A673 (cell line): ENCODE measurements around the gene SORBS2. TPM values are rescaled to one million over a fixed set of nuclear protein-coding genes. Genes with fewer than 3 reads are reported as not detected.

Source experiments
- BruUV-seq: library from RNA; stranded (reverse); fragments of 400-500 nt; replicated peaks from 2 replicates; lab custom pipeline; 2021; lab: Mats Ljungman, UMichigan
- CTCF ChIA-PET: fragments of 300-600 bp; sonication (Branson Sonifier 250); formaldehyde crosslinking; loops from one replicate; lab custom pipeline; 2022; ENCODE audit warnings: antibody characterized with exemption; lab: Charles Lee
- POLR2A ChIA-PET: fragments of 300-600 bp; sonication (Branson Sonifier 250); formaldehyde crosslinking; loops from one replicate; lab custom pipeline; 2022; ENCODE audit warnings: antibody characterized with exemption; ENCODE audit not compliant: low non-redundant PET; lab: Charles Lee
- DNase-seq: peaks from one replicate; pipeline ENCODE4 v3.0.0-alpha.2; 2015; ENCODE audit warnings: low spot score
- H3K27ac ChIP-seq: fragments of 200-600 bp; sonication (generic); 2 replicates; pipeline ENCODE4 v1.5.1; 2016; ENCODE audit warnings: mixed run types, low read depth, mild to moderate bottlenecking, mixed read lengths, antibody characterized with exemption, low read length; ENCODE audit not compliant: poor library complexity, severe bottlenecking
- H3K27me3 ChIP-seq: fragments of 200-600 bp; sonication (generic); replicated peaks from 2 replicates; pipeline ENCODE4 v1.6.1; 2017; ENCODE audit warnings: mixed run types, low read depth, mild to moderate bottlenecking, mixed read lengths, antibody characterized with exemption, low read length; ENCODE audit not compliant: insufficient read depth, poor library complexity
- H3K36me3 ChIP-seq: fragments of 200-600 bp; sonication (generic); 2 replicates; pipeline ENCODE4 v1.6.1; 2016; ENCODE audit warnings: mixed run types, mild to moderate bottlenecking, mixed read lengths, antibody characterized with exemption, low read length; ENCODE audit not compliant: insufficient read depth, poor library complexity, severe bottlenecking
- H3K4me1 ChIP-seq: fragments of 200-600 bp; sonication (generic); 2 replicates; pipeline ENCODE4 v1.6.1; 2017; ENCODE audit warnings: mixed run types, mild to moderate bottlenecking, mixed read lengths, antibody characterized with exemption, low read length; ENCODE audit not compliant: insufficient read depth, poor library complexity, severe bottlenecking
- H3K4me3 ChIP-seq: fragments of 200-600 bp; sonication (generic); 2 replicates; pipeline ENCODE4 v1.5.1; 2016; ENCODE audit warnings: low read depth, mixed run types, mild to moderate bottlenecking, mixed read lengths, low read length; ENCODE audit not compliant: poor library complexity, severe bottlenecking
- H3K9me3 ChIP-seq: fragments of 200-600 bp; sonication (generic); 2 replicates; pipeline ENCODE4 v1.6.1; 2016; ENCODE audit warnings: mixed run types, low read depth, mild to moderate bottlenecking, mixed read lengths, antibody characterized with exemption, low read length; ENCODE audit not compliant: poor library complexity, severe bottlenecking
- EZH2 ChIP-seq: fragments of 200-600 bp; sonication (generic); IDR thresholded peaks from 2 replicates; pipeline ENCODE4 v1.6.1; 2017; ENCODE audit warnings: borderline replicate concordance, low read depth, mild to moderate bottlenecking, mixed read lengths, antibody characterized with exemption, low read length; ENCODE audit not compliant: poor library complexity, severe bottlenecking
- intact Hi-C: fragments of 100-400 bp; cut with micrococcal nuclease; formaldehyde crosslinking; loops from one replicate; pipeline ENCODE4 v1.10.0; 2022; ENCODE audit not compliant: unreplicated experiment
- total RNA-seq: library from RNA; stranded (reverse); gene quantifications from 2 replicates; pipeline ENCODE4 v1.2.3, GENCODE V29; 2021
- TF ChIP-seq, protein P1 (sequence below): fragments of 300-800, 200-600 bp; sonication (generic); conservative IDR thresholded peaks from 2 replicates; pipeline ENCODE4 v1.5.1; 2017; ENCODE audit warnings: low read depth, mild to moderate bottlenecking, antibody characterized with exemption, low read length, moderate library complexity, mixed read lengths

Gene SORBS2
- total RNA-seq, 1 experiment from 2014 or later, result not detected

DNA sequence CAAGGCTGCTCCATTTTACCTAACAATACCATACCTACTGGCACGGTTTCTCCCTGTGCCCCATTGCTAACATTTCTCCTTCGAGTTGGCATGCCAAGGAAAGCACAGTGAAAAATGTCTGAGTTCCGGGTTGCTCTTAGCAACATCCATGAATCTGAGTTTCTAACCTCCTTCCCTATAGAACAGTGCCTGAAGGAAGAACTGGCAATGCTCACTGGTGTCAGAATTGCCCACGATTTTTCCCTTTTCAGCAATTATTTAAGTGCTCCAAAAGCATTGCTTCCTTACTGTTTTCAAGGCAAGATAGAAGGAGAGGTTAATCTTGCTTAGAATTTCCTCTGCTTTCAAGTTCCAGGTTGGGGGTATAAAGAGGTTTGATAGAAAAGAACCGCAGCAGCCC lies 75.1 kb downstream of the SORBS2 start:
- DNase-seq, result no peak
- Histone ChIP-seq H3K27me3 (no peaks in the 10 kb centered on the region), H3K36me3 (no peaks in the 10 kb centered on the region), H3K9me3 (no peaks in the 10 kb centered on the region), H3K27ac (no peak overlapping the region), H3K4me3 (no peak overlapping the region), H3K4me1 (no peaks in the 10 kb centered on the region)
- intact Hi-C loops, result no loop called here
- ChIA-PET POLR2A (no interaction called here), CTCF (no interaction called here)
- TF ChIP-seq EZH2, result no peak
- TF ChIP-seq, protein P1, sequence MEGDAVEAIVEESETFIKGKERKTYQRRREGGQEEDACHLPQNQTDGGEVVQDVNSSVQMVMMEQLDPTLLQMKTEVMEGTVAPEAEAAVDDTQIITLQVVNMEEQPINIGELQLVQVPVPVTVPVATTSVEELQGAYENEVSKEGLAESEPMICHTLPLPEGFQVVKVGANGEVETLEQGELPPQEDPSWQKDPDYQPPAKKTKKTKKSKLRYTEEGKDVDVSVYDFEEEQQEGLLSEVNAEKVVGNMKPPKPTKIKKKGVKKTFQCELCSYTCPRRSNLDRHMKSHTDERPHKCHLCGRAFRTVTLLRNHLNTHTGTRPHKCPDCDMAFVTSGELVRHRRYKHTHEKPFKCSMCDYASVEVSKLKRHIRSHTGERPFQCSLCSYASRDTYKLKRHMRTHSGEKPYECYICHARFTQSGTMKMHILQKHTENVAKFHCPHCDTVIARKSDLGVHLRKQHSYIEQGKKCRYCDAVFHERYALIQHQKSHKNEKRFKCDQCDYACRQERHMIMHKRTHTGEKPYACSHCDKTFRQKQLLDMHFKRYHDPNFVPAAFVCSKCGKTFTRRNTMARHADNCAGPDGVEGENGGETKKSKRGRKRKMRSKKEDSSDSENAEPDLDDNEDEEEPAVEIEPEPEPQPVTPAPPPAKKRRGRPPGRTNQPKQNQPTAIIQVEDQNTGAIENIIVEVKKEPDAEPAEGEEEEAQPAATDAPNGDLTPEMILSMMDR, result no peak
- BruUV-seq, result no TSS peak

DNA sequence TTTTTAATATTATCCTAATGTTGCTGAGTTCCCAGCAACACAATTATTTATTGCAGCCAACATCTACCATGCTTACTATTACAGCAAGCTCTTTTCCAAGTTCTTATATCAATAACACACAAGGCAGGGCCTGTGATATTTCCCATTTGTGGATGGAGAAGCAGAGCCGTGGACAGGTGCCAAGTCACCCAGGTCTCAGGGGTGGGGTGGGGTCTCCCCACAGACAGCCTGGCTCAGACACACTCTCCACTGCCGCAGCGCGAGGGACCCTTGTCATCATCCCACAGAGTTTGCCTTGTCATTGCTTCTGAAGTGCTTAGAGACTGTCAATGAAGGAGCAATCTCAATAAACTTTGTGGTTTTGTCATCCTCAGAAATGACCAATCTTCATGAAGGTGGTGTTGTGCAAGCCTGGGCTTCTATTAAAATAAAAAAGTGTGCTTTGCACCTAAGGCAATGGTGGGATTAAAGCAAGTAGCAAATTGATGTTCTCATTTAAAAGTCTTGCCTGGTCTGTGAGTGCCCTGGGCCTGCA lies 76.1 kb downstream of the SORBS2 start:
- no peak overlapping the region for H3K27ac ChIP-seq
- no peaks in the 10 kb centered on the region for H3K4me1 ChIP-seq
- intact Hi-C loops, result no loop called here
- BruUV-seq, result no TSS peak
- CTCF ChIA-PET, result no interaction called here
- H3K36me3 ChIP-seq, result no peaks in the 10 kb centered on the region
- H3K4me3 ChIP-seq, result no peak overlapping the region
- H3K9me3 ChIP-seq, result no peaks in the 10 kb centered on the region
- no peak for DNase-seq
- POLR2A ChIA-PET, result no interaction called here
- H3K27me3 ChIP-seq, result no peaks in the 10 kb centered on the region
- TF ChIP-seq, protein P1, result no peak
- no peak for TF ChIP-seq EZH2

DNA sequence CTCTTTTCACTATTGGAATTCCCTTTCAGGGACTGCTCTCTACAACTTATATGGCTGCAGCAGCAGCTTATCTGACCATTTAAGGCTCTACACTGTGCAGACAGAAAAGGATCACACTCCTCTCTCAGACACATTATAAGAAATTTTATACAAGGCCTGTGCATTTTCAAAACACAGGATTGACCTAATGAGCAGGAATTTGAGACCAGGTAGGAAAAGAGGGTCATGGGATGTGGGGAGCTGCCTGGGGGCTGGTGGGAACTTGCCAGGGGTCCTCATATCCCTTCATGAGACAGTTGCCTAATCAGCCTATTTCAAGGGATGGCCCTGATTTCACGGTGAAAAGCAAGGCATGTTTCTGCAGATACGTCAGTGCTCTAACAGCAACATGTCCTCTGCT lies 77.1 kb downstream of the SORBS2 start:
- no TSS peak for BruUV-seq
- POLR2A ChIA-PET, result no interaction called here
- TF ChIP-seq, protein P1, result no peak
- TF ChIP-seq EZH2, result no peak
- DNase-seq, result no peak
- Histone ChIP-seq H3K27ac (no peak overlapping the region), H3K4me3 (no peak overlapping the region), H3K9me3 (no peaks in the 10 kb centered on the region), H3K27me3 (no peaks in the 10 kb centered on the region), H3K4me1 (no peaks in the 10 kb centered on the region), H3K36me3 (no peaks in the 10 kb centered on the region)
- CTCF ChIA-PET, result no interaction called here
- intact Hi-C loops, result no loop called here
